HEK293 (cell line): ENCODE data around the gene RXFP4.

ENCODE experiments used
- CTCF ChIA-PET: fragments of 350-600 bp; formaldehyde crosslinking; extraction: SDS; loops from one replicate; lab custom pipeline; 2021; ENCODE audit warnings: antibody characterized with exemption; lab: Yijun Ruan, JAX
- POLR2A ChIA-PET: fragments of 300-600 bp; formaldehyde crosslinking; extraction: SDS; loops from one replicate; lab custom pipeline; 2020; ENCODE audit warnings: antibody characterized with exemption, inconsistent platforms; lab: Yijun Ruan, JAX
- H3K27ac ChIP-seq: fragments of 200-500 bp; sonication (Bioruptor generic); 2 replicates; pipeline ENCODE4 v1.5.1; 2014; ENCODE audit warnings: low read depth, low read length, control low read depth, inconsistent platforms; ENCODE audit errors: extremely low read depth
- H3K36me3 ChIP-seq, 2 experiments: fragments of 200-500 bp in 1 of 2; sonication (Bioruptor generic) in 1 of 2; 1 replicate in 1 of 2; 2 replicates in 1 of 2; pipeline ENCODE4 v1.5.1; 2014 to 2017; ENCODE audit warnings: inconsistent platforms in 2 of 2, low read length in 2 of 2; ENCODE audit not compliant: control insufficient read depth in 2 of 2, insufficient read depth in 1 of 2
- H3K4me1 ChIP-seq: fragments of 200-500 bp; sonication (Bioruptor generic); 2 replicates; pipeline ENCODE4 v1.5.1; 2014; ENCODE audit warnings: mild to moderate bottlenecking, low read length, inconsistent platforms; ENCODE audit not compliant: control insufficient read depth, insufficient read depth
- H3K4me3 ChIP-seq: 2 replicates; pipeline ENCODE4 v1.5.1; 2011; ENCODE audit warnings: low read depth, mild to moderate bottlenecking, control low read depth, low read length, moderate library complexity
- H3K9me3 ChIP-seq: fragments of 200-500 bp; sonication (Bioruptor generic); 2 replicates; pipeline ENCODE4 v1.5.1; 2014; ENCODE audit warnings: low read depth, low read length, inconsistent platforms; ENCODE audit not compliant: control insufficient read depth, insufficient read depth
- EGR2 ChIP-seq: fragments of 450-650 bp; formaldehyde crosslinking; IDR thresholded peaks from 2 replicates; pipeline ENCODE4 v1.5.1; 2016; ENCODE audit warnings: low read depth, missing biosample characterization, missing genetic modification characterization
- GLIS2 ChIP-seq: fragments of 450-650 bp; formaldehyde crosslinking; IDR thresholded peaks from 2 replicates; pipeline ENCODE4 v1.5.1; 2016; ENCODE audit warnings: missing biosample characterization, missing genetic modification characterization
- KLF9 ChIP-seq: fragments of 450-650 bp; formaldehyde crosslinking; IDR thresholded peaks from 2 replicates; pipeline ENCODE4 v1.5.1; 2016; ENCODE audit warnings: missing biosample characterization, missing genetic modification characterization, low read depth
- PRDM10 ChIP-seq: fragments of 450-650 bp; formaldehyde crosslinking; IDR thresholded peaks from 2 replicates; pipeline ENCODE4 v1.5.1; 2016; ENCODE audit warnings: missing biosample characterization, missing genetic modification characterization
- TRIM28 ChIP-seq: IDR thresholded peaks from 2 replicates; pipeline ENCODE4 v1.6.1; 2011; ENCODE audit warnings: low read length, control low read depth, borderline replicate concordance
- ZFP3 ChIP-seq: fragments of 450-650 bp; formaldehyde crosslinking; IDR thresholded peaks from 2 replicates; pipeline ENCODE4 v1.5.1; 2016; ENCODE audit warnings: low read depth, missing biosample characterization, missing genetic modification characterization
- ZNF18 ChIP-seq: fragments of 450-650 bp; formaldehyde crosslinking; IDR thresholded peaks from 2 replicates; pipeline ENCODE4 v1.5.1; 2016; ENCODE audit warnings: missing biosample characterization, missing genetic modification characterization
- ZNF184 ChIP-seq: fragments of 450-650 bp; IDR thresholded peaks from 2 replicates; pipeline ENCODE4 v1.5.1; 2018; ENCODE audit warnings: missing biosample characterization, mild to moderate bottlenecking, missing genetic modification characterization
- ZNF202 ChIP-seq: fragments of 450-650 bp; formaldehyde crosslinking; IDR thresholded peaks from 2 replicates; pipeline ENCODE4 v1.5.1; 2016; ENCODE audit warnings: missing biosample characterization, missing genetic modification characterization, borderline replicate concordance
- ZNF26 ChIP-seq: fragments of 450-650 bp; formaldehyde crosslinking; IDR thresholded peaks from 2 replicates; pipeline ENCODE4 v1.5.1; 2016; ENCODE audit warnings: missing biosample characterization, missing genetic modification characterization
- ZNF341 ChIP-seq: fragments of 450-650 bp; formaldehyde crosslinking; IDR thresholded peaks from 2 replicates; pipeline ENCODE4; 2016; ENCODE audit warnings: low read depth, missing biosample characterization, missing genetic modification characterization
- ZNF350 ChIP-seq: fragments of 450-650 bp; formaldehyde crosslinking; IDR thresholded peaks from 2 replicates; pipeline ENCODE4 v1.5.0; 2017; ENCODE audit warnings: missing biosample characterization, mild to moderate bottlenecking, missing genetic modification characterization
- ZNF354C ChIP-seq: fragments of 450-650 bp; formaldehyde crosslinking; IDR thresholded peaks from 2 replicates; pipeline ENCODE4 v1.5.1; 2016; ENCODE audit warnings: missing biosample characterization, missing genetic modification characterization, low read depth, borderline replicate concordance
- ZNF394 ChIP-seq: fragments of 450-650 bp; formaldehyde crosslinking; IDR thresholded peaks from 2 replicates; pipeline ENCODE4 v1.5.1; 2016; ENCODE audit warnings: missing biosample characterization, missing genetic modification characterization, mild to moderate bottlenecking, moderate library complexity, borderline replicate concordance
- ZNF449 ChIP-seq: fragments of 450-650 bp; formaldehyde crosslinking; IDR thresholded peaks from 2 replicates; pipeline ENCODE4 v1.5.1; 2017; ENCODE audit warnings: missing biosample characterization, mild to moderate bottlenecking, missing genetic modification characterization, moderate library complexity
- ZNF501 ChIP-seq: fragments of 450-650 bp; formaldehyde crosslinking; IDR thresholded peaks from 2 replicates; pipeline ENCODE4 v1.5.1; 2016; ENCODE audit warnings: missing biosample characterization, missing genetic modification characterization
- ZNF510 ChIP-seq: fragments of 450-650 bp; formaldehyde crosslinking; IDR thresholded peaks from 2 replicates; pipeline ENCODE4 v1.5.1; 2018; ENCODE audit warnings: mild to moderate bottlenecking, missing genetic modification characterization, missing biosample characterization; ENCODE audit not compliant: insufficient replicate concordance
- ZNF707 ChIP-seq: fragments of 450-650 bp; formaldehyde crosslinking; IDR thresholded peaks from 2 replicates; pipeline ENCODE4 v1.5.1; 2016; ENCODE audit warnings: missing biosample characterization, missing genetic modification characterization
- ZNF768 ChIP-seq: fragments of 450-650 bp; formaldehyde crosslinking; IDR thresholded peaks from 2 replicates; pipeline ENCODE4 v1.5.1; 2018; ENCODE audit warnings: missing biosample characterization, mild to moderate bottlenecking, missing genetic modification characterization
- ZNF776 ChIP-seq: fragments of 450-650 bp; formaldehyde crosslinking; IDR thresholded peaks from 2 replicates; pipeline ENCODE4 v1.5.0; 2017; ENCODE audit warnings: missing biosample characterization, missing genetic modification characterization, borderline replicate concordance
- ZNF785 ChIP-seq: fragments of 450-650 bp; formaldehyde crosslinking; IDR thresholded peaks from 2 replicates; pipeline ENCODE4 v1.5.1; 2016; ENCODE audit warnings: missing biosample characterization, missing genetic modification characterization
- ZXDB ChIP-seq: fragments of 450-650 bp; formaldehyde crosslinking; IDR thresholded peaks from 2 replicates; pipeline ENCODE4 v1.5.1; 2016; ENCODE audit warnings: missing biosample characterization, missing genetic modification characterization

Gene RXFP4

GRCh38 chr1:155932487-155932886, 9.0 kb upstream of the RXFP4 start:
- Histone ChIP-seq H3K4me1 (no peaks in the 10 kb centered on the region; the same call in none of the 2 replicates), H3K9me3 (no peaks in the 10 kb centered on the region), H3K4me3 (peak overlapping the region; percentile 94; the same call in 1 of the 2 replicates), H3K36me3 (peaks cover 49 to 64% of the 10 kb centered on the region in 2 experiments), H3K27ac (no peak overlapping the region)
- ChIA-PET CTCF (interaction anchor here (0.6 to 1.6 kb wide), 9 partner anchors 10 to 723 kb away, joined by 3 to 7 read pairs (median 3); no protein-coding TSS in a partner anchor), POLR2A (interaction anchor here (0.5 to 3.4 kb wide), 6 partner anchors 8 to 44 kb away, joined by 4 to 21 read pairs (median 6); partner anchors contain the start of gene RXFP4)
- TF ChIP-seq ZNF26 (tag by site-specific recombination) (no peak), ZNF510 (tag by site-specific recombination) (no peak), ZNF184 (tag by site-specific recombination) (0 out of 2 replicates have a peak, but pooled peaks have one; percentile 5), ZNF394 (tag by site-specific recombination) (no peak), ZNF785 (no peak), ZFP3 (tag by site-specific recombination) (no peak), ZNF202 (no peak), ZNF501 (tag by site-specific recombination) (no peak), ZXDB (tag by site-specific recombination) (0 out of 2 replicates have a peak, but pooled peaks have one; percentile 10), ZNF341 (tag by site-specific recombination) (no peak), ZNF354C (tag by site-specific recombination) (no peak), ZNF350 (tag by site-specific recombination) (no peak), TRIM28 (no peak), KLF9 (tag by site-specific recombination) (no peak), ZNF776 (tag by site-specific recombination) (no peak), ZNF707 (tag by site-specific recombination) (no peak), PRDM10 (tag by site-specific recombination) (no peak)

- ChIA-PET CTCF (interaction anchor here (1.3 to 2.0 kb wide), 4 partner anchors 17 to 196 kb away, joined by 3 to 9 read pairs (median 6); no protein-coding TSS in a partner anchor), POLR2A (interaction anchor here (0.7 to 3.4 kb wide), 10 partner anchors 11 to 245 kb away, joined by 3 to 28 read pairs (median 8); partner anchors contain the start of genes ARHGEF2 and YY1AP1)
- peaks cover 38 to 52% of the 10 kb centered on the region in 2 experiments for H3K36me3 ChIP-seq
- TF ChIP-seq ZNF18 (tag by site-specific recombination) (no peak), PRDM10 (tag by site-specific recombination) (0 out of 2 replicates have a peak, but pooled peaks have one; percentile 12), ZNF449 (tag by site-specific recombination) (0 out of 2 replicates have a peak, but pooled peaks have one; percentile 30), GLIS2 (peak; percentile 48), EGR2 (tag by site-specific recombination) (no peak), ZNF768 (tag by site-specific recombination) (no peak)
Measured at GRCh38 chr1:155933591-155934096, 7.8 kb upstream of the RXFP4 start.

More at GRCh38 chr1:155933591-155934096, 7.8 kb upstream of the RXFP4 start:
- no peaks in the 10 kb centered on the region for H3K9me3 ChIP-seq
- H3K27ac ChIP-seq = peak overlapping the region; percentile 81
- H3K4me3 ChIP-seq = peak overlapping the region; percentile 94
- no peaks in the 10 kb centered on the region; the same call in none of the 2 replicates for H3K4me1 ChIP-seq
